ENCODE measurements around the gene TSSC4.
"Not testable (repeated sequence)": the region's sequence is repeated elsewhere in the genome, so short reads cannot be mapped to it uniquely, and the experiment has no call there.

Gene TSSC4

GRCh38 chr11:2400069-2400761, at the start of gene TSSC4:
TSS of gene TSSC4 (plus strand) at chr11:2400750. CDS start at chr11:2402634, 1,884 bp downstream.
- DNase-seq, result peak; percentile 98 to 99

GRCh38 chr11:2351701-2352100, 48.8 kb upstream of the TSSC4 start:
- no peak for DNase-seq

- DNase-seq, result no peak
Observed at GRCh38 chr11:2352420-2352819, 48.1 kb upstream of the TSSC4 start.

- DNase-seq, result no peak
Observed at GRCh38 chr11:2355000-2355644, 45.4 kb upstream of the TSSC4 start.

GRCh38 chr11:2357246-2357645, 43.3 kb upstream of the TSSC4 start:
- no peak for DNase-seq

- DNase-seq, result not testable (repeated sequence)
Observed at GRCh38 chr11:2357651-2358050, 42.9 kb upstream of the TSSC4 start.

GRCh38 chr11:2358754-2359442, 41.7 kb upstream of the TSSC4 start:
- DNase-seq, result no peak

GRCh38 chr11:2359557-2359956, 41.0 kb upstream of the TSSC4 start:
- DNase-seq, result no peak

GRCh38 chr11:2360081-2360642, 40.4 kb upstream of the TSSC4 start:
- no peak for DNase-seq

- DNase-seq, result no peak
Observed at GRCh38 chr11:2361565-2361964, 39.0 kb upstream of the TSSC4 start.

GRCh38 chr11:2362414-2362813, 38.1 kb upstream of the TSSC4 start:
- DNase-seq, result no peak

GRCh38 chr11:2363130-2363529, 37.4 kb upstream of the TSSC4 start:
- DNase-seq, result no peak

- DNase-seq, result no peak
Observed at GRCh38 chr11:2363577-2364370, 36.8 kb upstream of the TSSC4 start.

- not testable (repeated sequence) for DNase-seq
Observed at GRCh38 chr11:2364386-2364785, 36.2 kb upstream of the TSSC4 start.

- DNase-seq, result no peak
Observed at GRCh38 chr11:2365571-2366210, 34.9 kb upstream of the TSSC4 start.

GRCh38 chr11:2366276-2366675, 34.3 kb upstream of the TSSC4 start:
- DNase-seq, result no peak

GRCh38 chr11:2366733-2367132, 33.8 kb upstream of the TSSC4 start:
- DNase-seq, result no peak

GRCh38 chr11:2367266-2368160, 33.0 kb upstream of the TSSC4 start:
- DNase-seq, result no peak

GRCh38 chr11:2368178-2368850, 32.2 kb upstream of the TSSC4 start:
- no peak for DNase-seq

GRCh38 chr11:2368851-2369180, 31.7 kb upstream of the TSSC4 start:
- DNase-seq, result no peak

- no peak for DNase-seq
Observed at GRCh38 chr11:2369320-2369719, 31.2 kb upstream of the TSSC4 start.
